Mucosa of descending colon (tissue), 3 donors: Measurements from ENCODE around the gene NOVA2. TPM values are rescaled to one million over a fixed set of nuclear protein-coding genes. Genes with fewer than 3 reads are reported as not detected.
A peak's percentile ranks its signal among the peaks of the same experiment; 100 is the strongest.

Experiments used
- ATAC-seq: fragments of 200-7000 bp; cut with Tn5 transposase; one replicate; pipeline ENCODE4 v1.9.1; 2020; ENCODE audit warnings: mild to moderate bottlenecking, moderate library complexity
- DNase-seq, 3 donors: peaks; one replicate each; pipeline ENCODE4 v3.0.0-alpha.2; 2020
- H3K36me3 ChIP-seq: fragments of 200-600 bp; one replicate; pipeline ENCODE4 v1.8.0; 2021; ENCODE audit warnings: low read depth, mild to moderate bottlenecking
- H3K4me1 ChIP-seq: fragments of 200-600 bp; one replicate; pipeline ENCODE4 v1.8.0; 2021; ENCODE audit warnings: low read depth, mild to moderate bottlenecking
- H3K4me3 ChIP-seq: fragments of 200-600 bp; one replicate; pipeline ENCODE4 v1.8.0; 2021; ENCODE audit warnings: mild to moderate bottlenecking
- H3K9me3 ChIP-seq: fragments of 200-600 bp; one replicate; pipeline ENCODE4 v1.8.0; 2021; ENCODE audit warnings: mild to moderate bottlenecking
- intact Hi-C, 2 donors: fragments of 100-400 bp; cut with DNase I in 1 of 2; cut with micrococcal nuclease in 1 of 2; formaldehyde crosslinking; loops; one replicate each; pipeline versions ENCODE4 v1.11.0 to v1.11.1; 2022; cut with DNase I, micrococcal nuclease
- total RNA-seq, 3 donors: library from RNA; stranded (reverse); fragmentation: NEBNext Ultra II Directional in 2 of 3; extraction: Animal tissue kit (Norgen Biotek cat#: 25700) in 2 of 3; gene quantifications; one replicate each; pipeline versions ENCODE4 v1.2.1 to v1.2.4, GENCODE V29; 2021 to 2023
- TF ChIP-seq, protein P1 (sequence below): fragments of 200-600 bp; IDR thresholded peaks from one replicate; pipeline ENCODE4 v1.8.0; 2022; ENCODE audit warnings: antibody characterized with exemption, mild to moderate bottlenecking
- donor health status: DM: no; HTN: no; CAD: no; lungs with moderate emphysema.
- donor health status: DM: no; HTN: no; CAD: no.
- donor health status: DM: no; HTN: yes; CAD: no.

Gene NOVA2
- total RNA-seq, 3 donors from 2014 or later, result 0.55 to 3.0 (median 1.3) TPM

DNA sequence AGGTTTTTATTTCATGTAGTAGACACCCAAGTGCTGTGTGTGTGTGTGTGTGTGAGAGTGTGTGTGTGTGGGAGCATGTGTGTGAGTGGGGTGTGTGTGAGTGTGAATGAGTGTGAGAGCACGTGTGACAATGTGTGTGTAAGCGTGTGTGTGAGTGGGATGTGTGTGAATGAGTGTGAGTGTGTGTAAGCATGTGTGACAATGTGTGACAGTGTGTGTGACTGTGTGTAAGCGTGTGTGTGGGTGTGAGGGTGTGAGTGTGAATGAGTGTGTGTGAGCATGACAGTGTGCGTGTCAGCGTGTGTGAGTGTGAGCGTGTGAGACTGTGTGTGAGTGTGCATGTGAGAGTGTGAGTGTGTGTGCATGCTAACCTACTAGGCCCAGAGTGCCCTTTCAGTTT, 15.3 kb downstream of the NOVA2 start:
- DNase-seq (no peak), ATAC-seq (no peak)
- Histone ChIP-seq H3K36me3 (no peaks in the 10 kb centered on the region), H3K4me1 (no peaks in the 10 kb centered on the region), H3K4me3 (no peak overlapping the region), H3K9me3 (no peaks in the 10 kb centered on the region)
- intact Hi-C loops, result no loop called here
- TF ChIP-seq, protein P1, sequence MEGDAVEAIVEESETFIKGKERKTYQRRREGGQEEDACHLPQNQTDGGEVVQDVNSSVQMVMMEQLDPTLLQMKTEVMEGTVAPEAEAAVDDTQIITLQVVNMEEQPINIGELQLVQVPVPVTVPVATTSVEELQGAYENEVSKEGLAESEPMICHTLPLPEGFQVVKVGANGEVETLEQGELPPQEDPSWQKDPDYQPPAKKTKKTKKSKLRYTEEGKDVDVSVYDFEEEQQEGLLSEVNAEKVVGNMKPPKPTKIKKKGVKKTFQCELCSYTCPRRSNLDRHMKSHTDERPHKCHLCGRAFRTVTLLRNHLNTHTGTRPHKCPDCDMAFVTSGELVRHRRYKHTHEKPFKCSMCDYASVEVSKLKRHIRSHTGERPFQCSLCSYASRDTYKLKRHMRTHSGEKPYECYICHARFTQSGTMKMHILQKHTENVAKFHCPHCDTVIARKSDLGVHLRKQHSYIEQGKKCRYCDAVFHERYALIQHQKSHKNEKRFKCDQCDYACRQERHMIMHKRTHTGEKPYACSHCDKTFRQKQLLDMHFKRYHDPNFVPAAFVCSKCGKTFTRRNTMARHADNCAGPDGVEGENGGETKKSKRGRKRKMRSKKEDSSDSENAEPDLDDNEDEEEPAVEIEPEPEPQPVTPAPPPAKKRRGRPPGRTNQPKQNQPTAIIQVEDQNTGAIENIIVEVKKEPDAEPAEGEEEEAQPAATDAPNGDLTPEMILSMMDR, result no peak

DNA sequence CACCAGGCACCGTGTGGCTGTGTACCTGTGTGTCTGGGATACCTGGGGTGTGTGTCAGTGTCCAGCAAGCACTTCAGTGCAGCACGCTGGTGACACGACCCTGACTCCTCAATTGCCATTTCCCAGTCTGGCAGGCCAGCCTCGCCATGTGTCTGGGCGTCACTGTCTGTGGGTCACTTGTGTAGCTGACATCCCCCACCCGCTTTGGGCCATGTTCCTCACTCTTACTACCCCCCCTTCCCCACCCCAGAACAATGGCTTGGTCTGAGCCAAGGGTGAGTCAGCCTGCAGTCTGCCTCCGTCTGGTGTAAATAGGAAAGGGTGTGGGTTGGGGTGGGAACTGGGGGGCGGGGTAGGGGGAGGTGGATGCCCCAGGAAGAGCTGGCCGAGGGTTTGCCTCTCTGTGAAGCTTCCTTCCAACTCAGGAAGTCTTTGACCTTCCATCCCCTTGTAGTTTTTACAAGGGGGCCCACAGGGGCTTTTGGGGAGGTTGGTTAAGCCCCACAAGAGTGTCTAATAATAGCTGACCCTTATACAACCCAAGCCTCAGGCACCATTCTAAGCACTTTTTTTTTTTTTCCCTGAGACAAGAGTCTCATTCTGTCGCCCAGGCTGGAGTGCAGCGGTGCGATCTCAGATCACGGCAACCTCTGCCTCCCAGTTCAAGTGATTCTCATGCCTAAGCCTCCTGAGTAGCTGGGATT, 17.6 kb downstream of the NOVA2 start:
- TF ChIP-seq, protein P1, result no peak
- DNase-seq (no peak), ATAC-seq (no peak)
- H3K36me3 ChIP-seq, result no peaks in the 10 kb centered on the region
- peaks cover 5% of the 10 kb centered on the region for H3K4me1 ChIP-seq
- no peak overlapping the region for H3K4me3 ChIP-seq
- intact Hi-C loops, result no loop called here
- no peaks in the 10 kb centered on the region for H3K9me3 ChIP-seq

DNA sequence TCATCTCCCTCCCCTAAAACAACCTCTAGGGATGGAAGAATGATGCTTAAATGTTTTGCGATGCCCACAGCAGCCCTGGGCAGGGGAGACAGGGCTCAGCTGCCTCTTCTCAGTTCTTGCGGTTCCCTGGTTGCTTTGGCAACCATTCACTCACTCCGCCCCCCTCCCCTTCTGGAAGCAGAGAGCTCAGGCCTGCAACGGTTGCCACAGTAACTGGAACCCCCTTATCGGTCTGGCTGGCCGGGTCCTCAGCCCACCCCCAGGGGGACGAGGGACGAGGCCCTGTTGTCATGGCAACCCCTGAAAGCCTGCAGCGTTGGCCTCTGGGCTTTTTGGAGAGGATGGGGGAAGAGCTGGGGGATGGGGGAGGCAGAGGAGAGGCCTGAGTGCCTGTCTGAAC, 19.5 kb downstream of the NOVA2 start:
- TF ChIP-seq, protein P1, result no peak
- intact Hi-C loops, result no loop called here
- ATAC-seq, result no peak
- Histone ChIP-seq H3K4me3 (no peak overlapping the region), H3K9me3 (no peaks in the 10 kb centered on the region), H3K4me1 (peaks cover 5% of the 10 kb centered on the region), H3K36me3 (no peaks in the 10 kb centered on the region)
- DNase-seq, result no peak

DNA sequence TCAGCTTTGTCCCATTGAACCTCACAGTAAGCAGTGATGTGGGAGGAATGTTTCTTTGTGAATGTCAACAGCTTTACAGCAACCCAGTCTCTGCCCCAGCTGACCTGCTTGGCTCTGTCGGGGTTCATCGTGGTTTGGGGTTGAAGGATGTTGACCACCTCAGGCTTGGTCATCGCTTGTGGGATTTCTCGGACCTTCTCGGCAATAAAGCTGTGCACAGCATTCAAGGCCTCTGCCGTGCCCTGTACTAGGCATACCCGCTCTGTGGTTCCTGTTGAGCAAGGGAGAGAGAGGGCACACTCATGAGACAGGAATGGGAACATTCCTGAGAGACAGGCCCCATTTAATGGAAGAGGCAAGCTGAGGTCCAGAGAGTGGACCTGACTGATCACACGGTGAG, 20.0 kb downstream of the NOVA2 start:
- intact Hi-C loops, result no loop called here
- no peak for ATAC-seq
- TF ChIP-seq, protein P1, result no peak
- peaks cover 5% of the 10 kb centered on the region for H3K4me1 ChIP-seq
- no peak overlapping the region for H3K4me3 ChIP-seq
- no peaks in the 10 kb centered on the region for H3K36me3 ChIP-seq
- no peaks in the 10 kb centered on the region for H3K9me3 ChIP-seq
- DNase-seq, result no peak

DNA sequence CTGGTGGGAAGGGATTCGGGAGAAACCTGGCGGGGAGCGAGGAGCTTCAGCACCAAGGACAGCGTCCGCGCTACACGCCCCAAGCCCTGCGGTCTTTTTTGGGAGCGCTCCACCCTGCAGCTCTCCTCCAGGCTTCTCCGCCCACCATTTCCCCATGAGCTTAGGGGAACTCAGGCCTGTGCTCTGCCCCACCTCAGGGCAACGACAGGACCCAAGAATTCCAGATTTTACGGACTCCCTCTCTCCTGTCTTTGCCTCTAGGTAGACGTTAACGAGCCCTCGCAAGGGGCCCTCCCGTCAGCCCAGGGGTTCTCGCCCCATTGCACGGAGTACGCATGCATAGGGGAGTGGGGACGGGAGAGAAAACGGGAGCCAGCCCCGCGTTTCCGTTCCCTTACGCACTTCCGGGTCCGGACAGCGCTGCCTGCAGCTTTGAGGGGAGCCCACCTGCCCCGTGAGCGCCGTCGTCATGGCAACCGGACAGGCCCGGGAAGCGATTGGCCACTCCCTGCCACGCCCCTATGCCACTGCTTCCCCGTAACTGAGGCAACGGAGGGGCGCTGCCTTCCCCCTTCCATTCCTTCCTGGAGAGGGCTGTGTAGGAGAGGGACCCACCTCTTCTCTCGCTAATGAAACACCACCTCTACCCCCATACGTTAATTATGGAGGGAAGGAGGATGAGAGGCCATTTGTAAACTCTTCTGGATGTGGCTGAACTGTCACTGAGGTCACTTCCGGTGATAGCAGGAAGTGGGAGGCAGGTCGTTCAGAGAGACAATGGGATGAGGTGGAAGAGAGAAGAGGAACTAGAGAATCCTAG, 20.8 kb downstream of the NOVA2 start:
- ATAC-seq (peak; percentile 59), DNase-seq (peak in 2 of 3 donors; percentile 57 to 60)
- Histone ChIP-seq H3K4me1 (peaks cover 5% of the 10 kb centered on the region), H3K9me3 (no peaks in the 10 kb centered on the region), H3K4me3 (no peak overlapping the region), H3K36me3 (no peaks in the 10 kb centered on the region)
- intact Hi-C loops, result no loop called here
- TF ChIP-seq, protein P1, result no peak
